Measurements from ENCODE around the gene HYAL1.

Gene HYAL1

DNA sequence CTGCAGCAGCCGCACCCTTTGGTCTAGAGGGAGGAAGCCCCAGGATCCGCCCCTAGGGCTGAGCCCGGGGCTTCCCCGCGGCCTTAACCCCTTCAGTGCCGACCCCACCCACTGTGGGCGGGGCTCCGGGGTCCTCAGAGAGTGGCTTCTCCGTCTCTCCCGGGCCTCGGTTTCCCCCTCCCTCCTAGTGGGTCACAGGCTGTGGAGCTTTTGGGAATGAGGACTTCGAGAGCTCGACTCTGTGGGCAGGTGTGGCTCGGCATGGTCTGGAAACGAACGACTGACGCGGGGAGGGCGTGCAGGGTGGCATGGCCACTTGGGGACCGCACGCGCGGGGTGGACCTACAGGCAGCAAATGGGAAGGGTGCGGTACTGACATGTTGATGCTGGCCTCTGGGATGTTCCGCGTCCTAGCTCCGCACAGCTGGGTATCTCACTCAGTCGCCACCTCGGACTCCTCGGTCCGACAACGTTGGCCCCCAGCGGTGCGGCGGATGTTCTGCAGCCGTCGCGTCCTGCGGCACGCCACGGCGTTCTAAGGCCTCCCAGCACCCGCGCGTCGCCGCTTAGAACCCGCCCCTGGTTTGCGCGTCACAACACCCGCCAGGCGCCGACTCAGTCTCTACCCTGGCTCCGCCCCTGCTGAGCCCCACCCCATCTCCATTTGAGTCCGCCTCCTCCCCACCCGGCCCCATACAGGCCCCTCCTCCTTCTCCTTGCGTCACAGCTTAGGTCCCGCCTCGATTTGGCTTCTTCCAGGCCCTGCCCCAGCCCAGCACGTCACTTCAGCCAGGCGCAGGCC, 4.3 kb downstream of the HYAL1 start, which contains the start of the genes HYAL3 and NAA80:
Gene HYAL3 (minus strand): TSS at position 570 of the 802 bp plus-strand sequence. CDS start 3,803 bp downstream, outside the sequence.
Gene NAA80 (minus strand): TSS at position 570 of the 802 bp plus-strand sequence. CDS start 1,942 bp downstream, outside the sequence.
- peak; percentile 99 for DNase-seq
- in situ Hi-C loops (cut with HindIII; ENCODE audit: low pct_ligation_motif_present, low sequenced_read_pairs) = no loop called here
- no peaks in the 10 kb centered on the region for H3K36me3 ChIP-seq (replicated peaks)
- H3K27ac ChIP-seq = peak within 1 kb of the TSS; percentile 78
- TF ChIP-seq, protein P1, sequence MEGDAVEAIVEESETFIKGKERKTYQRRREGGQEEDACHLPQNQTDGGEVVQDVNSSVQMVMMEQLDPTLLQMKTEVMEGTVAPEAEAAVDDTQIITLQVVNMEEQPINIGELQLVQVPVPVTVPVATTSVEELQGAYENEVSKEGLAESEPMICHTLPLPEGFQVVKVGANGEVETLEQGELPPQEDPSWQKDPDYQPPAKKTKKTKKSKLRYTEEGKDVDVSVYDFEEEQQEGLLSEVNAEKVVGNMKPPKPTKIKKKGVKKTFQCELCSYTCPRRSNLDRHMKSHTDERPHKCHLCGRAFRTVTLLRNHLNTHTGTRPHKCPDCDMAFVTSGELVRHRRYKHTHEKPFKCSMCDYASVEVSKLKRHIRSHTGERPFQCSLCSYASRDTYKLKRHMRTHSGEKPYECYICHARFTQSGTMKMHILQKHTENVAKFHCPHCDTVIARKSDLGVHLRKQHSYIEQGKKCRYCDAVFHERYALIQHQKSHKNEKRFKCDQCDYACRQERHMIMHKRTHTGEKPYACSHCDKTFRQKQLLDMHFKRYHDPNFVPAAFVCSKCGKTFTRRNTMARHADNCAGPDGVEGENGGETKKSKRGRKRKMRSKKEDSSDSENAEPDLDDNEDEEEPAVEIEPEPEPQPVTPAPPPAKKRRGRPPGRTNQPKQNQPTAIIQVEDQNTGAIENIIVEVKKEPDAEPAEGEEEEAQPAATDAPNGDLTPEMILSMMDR (IDR thresholded peaks at IDR 0.05; ENCODE audit: low read depth, low read length, missing control alignments) = peak; percentile 46
- H3K4me3 ChIP-seq (ENCODE audit: low read depth, low read length) = peak within 1 kb of the TSS; percentile 94
- no peaks in the 10 kb centered on the region for H3K27me3 ChIP-seq (replicated peaks)

DNA sequence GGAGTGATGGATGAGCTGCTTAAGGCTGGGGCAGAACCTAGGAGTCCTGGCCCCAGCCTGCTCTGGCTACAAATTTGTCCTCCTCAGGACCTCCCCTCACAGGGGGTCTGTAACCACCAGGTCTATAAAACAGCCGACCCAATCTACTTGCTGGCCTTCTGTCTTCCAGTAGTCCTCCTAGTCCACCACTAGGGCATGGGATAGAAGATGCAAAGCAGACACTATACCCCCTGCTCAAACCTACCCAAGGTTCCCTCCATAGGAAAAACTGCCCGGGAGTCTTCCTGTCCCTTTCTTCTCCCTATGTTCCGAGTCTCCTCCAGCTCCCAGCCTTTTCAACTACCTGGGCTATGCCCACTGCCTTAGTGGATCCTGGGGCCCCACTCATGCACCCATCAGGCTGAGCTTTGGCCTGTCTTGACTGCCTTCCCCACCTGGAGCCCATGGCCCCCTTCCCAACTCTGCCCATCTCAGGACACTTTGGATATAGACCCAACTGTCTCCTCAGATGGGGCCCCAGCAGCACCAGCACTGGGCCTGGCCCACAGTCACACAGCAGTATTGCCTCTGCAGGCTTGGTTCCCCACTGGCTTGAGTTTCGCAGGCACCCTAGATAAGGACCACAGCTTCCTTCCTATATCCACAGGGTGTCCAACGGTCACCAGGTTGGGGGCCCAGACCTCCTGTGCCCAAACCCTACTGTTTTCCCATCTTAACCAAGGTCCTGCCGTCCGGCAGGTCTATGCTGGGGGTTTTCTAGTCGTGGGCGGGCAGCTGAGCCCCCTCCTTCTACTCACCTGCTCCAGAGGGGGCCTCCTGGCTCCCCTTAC, 5.3 kb downstream of the HYAL1 start:
- in situ Hi-C loops (cut with HindIII; ENCODE audit: low pct_ligation_motif_present, low sequenced_read_pairs) = no loop called here

DNA sequence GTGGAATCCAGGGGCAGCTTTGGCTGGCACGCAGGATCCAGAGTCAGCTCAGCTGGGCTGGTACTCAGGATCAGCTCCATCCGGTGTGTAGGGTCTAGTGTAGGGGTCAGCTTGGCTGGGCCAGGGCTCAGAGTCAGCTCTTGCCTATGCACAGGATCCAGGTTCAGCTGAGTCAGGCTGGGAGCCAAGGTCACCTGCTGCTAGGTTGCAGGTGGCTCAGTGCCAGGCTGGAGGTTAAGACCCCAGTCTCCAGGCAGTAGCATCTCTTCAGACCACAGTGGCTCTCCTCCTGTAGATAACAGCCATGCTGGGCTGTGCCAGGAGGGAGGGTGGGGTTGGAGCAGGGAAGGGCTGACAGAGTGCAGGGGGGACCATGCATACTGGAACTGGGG, 6.0 kb downstream of the HYAL1 start:
- Histone ChIP-seq H3K27me3 (replicated peaks) (no peaks in the 10 kb centered on the region), H3K36me3 (replicated peaks) (no peaks in the 10 kb centered on the region), H3K4me3 (ENCODE audit: low read depth, low read length) (no peak overlapping the region), H3K27ac (no peak overlapping the region)
- in situ Hi-C loops (cut with HindIII; ENCODE audit: low pct_ligation_motif_present, low sequenced_read_pairs) = no loop called here
- TF ChIP-seq, protein P1 (IDR thresholded peaks at IDR 0.05; ENCODE audit: low read depth, low read length, missing control alignments) = no peak
- DNase-seq = no peak

More for the DNA sequence above, 5.3 kb downstream of the HYAL1 start:
- Histone ChIP-seq H3K27ac (peak overlapping the region; percentile 78), H3K4me3 (ENCODE audit: low read depth, low read length) (peak overlapping the region; percentile 94), H3K27me3 (replicated peaks) (no peaks in the 10 kb centered on the region), H3K36me3 (replicated peaks) (no peaks in the 10 kb centered on the region)
- TF ChIP-seq, protein P1 (IDR thresholded peaks at IDR 0.05; ENCODE audit: low read depth, low read length, missing control alignments) = peak; percentile 50
- no peak for DNase-seq

DNA sequence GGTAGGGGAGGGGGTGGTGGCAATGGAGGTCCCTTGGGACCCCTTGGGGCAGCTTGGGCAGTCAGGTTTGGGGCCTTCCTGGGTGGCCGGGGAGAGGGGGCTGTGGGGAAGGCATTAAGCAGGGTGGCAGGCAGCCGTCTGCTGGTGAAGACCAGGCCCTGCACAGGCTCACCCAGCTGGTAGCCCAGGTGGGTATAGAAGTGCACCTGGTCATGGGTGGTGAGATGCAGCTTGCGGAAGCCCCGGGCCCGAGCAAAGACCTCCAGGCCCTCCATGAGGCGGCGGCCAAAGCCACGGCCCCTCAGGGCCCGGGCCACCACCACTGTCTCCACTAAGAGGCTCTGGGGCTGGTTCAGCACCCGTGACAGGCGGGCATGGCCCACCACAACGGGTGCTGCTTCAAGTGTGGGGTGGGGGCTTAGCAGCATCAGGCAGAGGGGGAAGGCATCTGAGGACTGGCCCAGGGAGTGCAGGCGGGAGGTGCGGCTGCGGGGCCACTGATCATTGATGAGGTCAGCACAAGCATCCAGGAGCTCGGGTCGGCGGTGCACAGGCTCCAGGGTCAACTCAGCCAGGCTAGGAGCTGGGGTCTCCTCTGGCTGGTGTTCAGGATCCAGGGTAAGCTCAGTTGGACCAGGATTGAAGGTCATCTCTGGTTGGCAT, 6.5 kb downstream of the HYAL1 start:
- DNase-seq = no peak
- no peaks in the 10 kb centered on the region for H3K27me3 ChIP-seq (replicated peaks)
- H3K36me3 ChIP-seq (replicated peaks) = no peaks in the 10 kb centered on the region
- in situ Hi-C loops (cut with HindIII; ENCODE audit: low pct_ligation_motif_present, low sequenced_read_pairs) = no loop called here
- TF ChIP-seq, protein P1 (IDR thresholded peaks at IDR 0.05; ENCODE audit: low read depth, low read length, missing control alignments) = no peak
- no peak overlapping the region for H3K27ac ChIP-seq
- H3K4me3 ChIP-seq (ENCODE audit: low read depth, low read length) = no peak overlapping the region

DNA sequence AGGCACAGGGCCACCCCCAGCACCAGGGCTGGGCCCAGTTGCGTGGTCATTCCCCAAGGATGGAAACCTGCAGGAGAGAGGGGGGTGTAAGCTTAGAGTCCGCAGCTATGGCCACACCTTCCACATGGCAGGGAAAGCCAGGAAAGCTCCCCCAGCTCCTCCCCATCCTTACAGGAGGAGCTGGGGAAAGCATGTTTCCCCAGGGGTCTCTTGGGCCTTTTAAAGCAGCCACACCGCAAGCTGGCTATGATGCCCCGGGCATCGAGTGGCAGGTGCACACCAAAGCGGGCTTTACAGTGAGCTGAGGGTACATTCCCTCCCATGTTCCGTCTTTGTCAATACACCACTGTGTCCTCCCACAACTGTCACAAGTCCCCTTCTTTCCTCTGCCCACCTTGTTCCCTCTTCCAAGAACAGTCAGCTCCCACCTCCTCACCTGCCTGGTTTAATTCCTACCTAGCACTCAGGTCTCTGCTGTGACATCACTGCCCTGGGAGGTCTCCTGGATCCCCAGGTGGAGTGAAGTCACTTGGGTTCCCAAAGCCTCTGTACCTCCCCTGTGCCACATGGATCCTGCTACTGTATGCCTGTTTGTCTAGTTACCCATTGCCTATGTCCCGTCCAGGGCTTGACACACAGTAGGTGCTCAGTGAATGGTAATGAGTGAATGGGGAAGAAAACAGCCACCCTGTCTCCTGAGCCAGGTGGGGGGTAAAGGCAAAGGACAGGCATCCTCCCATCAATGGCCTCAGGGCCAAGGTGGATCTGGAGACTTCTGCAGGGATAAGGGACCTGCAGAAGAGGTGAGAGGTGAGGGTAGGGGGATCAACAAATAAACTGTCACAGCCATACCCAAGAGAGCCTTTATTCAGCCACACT, 7.6 kb downstream of the HYAL1 start:
- Histone ChIP-seq H3K27ac (no peak overlapping the region), H3K4me3 (ENCODE audit: low read depth, low read length) (no peak overlapping the region), H3K27me3 (replicated peaks) (no peaks in the 10 kb centered on the region), H3K36me3 (replicated peaks) (no peaks in the 10 kb centered on the region)
- in situ Hi-C loops (cut with HindIII; ENCODE audit: low pct_ligation_motif_present, low sequenced_read_pairs) = no loop called here
- TF ChIP-seq, protein P1 (IDR thresholded peaks at IDR 0.05; ENCODE audit: low read depth, low read length, missing control alignments) = no peak
- DNase-seq = no peak

All from brain microvascular endothelial cell (primary cell).